GM23248 (cell line): ENCODE measurements around the gene CCDC146.

Experiments used
- EZH2 ChIP-seq: fragments of 200-600 bp; sonication (generic); IDR thresholded peaks from 2 replicates; pipeline ENCODE4 v1.6.1; 2018; ENCODE audit warnings: antibody characterized with exemption, mild to moderate bottlenecking; ENCODE audit not compliant: insufficient read depth, poor library complexity, severe bottlenecking
- EZH2phosphoT487 ChIP-seq: fragments of 200-600 bp; sonication (generic); IDR thresholded peaks from 2 replicates; pipeline ENCODE4 v1.6.1; 2018; ENCODE audit warnings: antibody characterized with exemption, moderate library complexity, mild to moderate bottlenecking, low read depth; ENCODE audit not compliant: insufficient read depth

- TF ChIP-seq EZH2 = no peak
- TF ChIP-seq EZH2phosphoT487 = no peak
Measured at GRCh38 chr7:77244222-77244934, 122.0 kb downstream of the CCDC146 start.
